GM12878 (cell line): Measurements from ENCODE around the gene OSBPL2.

Experiments
- DPF2 ChIP-seq: fragments of 450-650 bp; IDR thresholded peaks from 2 replicates; pipeline ENCODE4 v1.6.1; 2017; ENCODE audit warnings: mild to moderate bottlenecking
- EZH2 ChIP-seq: IDR thresholded peaks from 2 replicates; pipeline ENCODE4 v1.6.1; 2012; ENCODE audit warnings: low read depth, mild to moderate bottlenecking, control low read depth, inconsistent platforms, low read length, borderline replicate concordance; ENCODE audit not compliant: control insufficient read depth
- RAD21 ChIP-seq: IDR thresholded peaks from 2 replicates; pipeline ENCODE4 v1.6.1; 2011; ENCODE audit warnings: mild to moderate bottlenecking, low read depth, low read length, moderate library complexity; ENCODE audit not compliant: insufficient read depth

DNA sequence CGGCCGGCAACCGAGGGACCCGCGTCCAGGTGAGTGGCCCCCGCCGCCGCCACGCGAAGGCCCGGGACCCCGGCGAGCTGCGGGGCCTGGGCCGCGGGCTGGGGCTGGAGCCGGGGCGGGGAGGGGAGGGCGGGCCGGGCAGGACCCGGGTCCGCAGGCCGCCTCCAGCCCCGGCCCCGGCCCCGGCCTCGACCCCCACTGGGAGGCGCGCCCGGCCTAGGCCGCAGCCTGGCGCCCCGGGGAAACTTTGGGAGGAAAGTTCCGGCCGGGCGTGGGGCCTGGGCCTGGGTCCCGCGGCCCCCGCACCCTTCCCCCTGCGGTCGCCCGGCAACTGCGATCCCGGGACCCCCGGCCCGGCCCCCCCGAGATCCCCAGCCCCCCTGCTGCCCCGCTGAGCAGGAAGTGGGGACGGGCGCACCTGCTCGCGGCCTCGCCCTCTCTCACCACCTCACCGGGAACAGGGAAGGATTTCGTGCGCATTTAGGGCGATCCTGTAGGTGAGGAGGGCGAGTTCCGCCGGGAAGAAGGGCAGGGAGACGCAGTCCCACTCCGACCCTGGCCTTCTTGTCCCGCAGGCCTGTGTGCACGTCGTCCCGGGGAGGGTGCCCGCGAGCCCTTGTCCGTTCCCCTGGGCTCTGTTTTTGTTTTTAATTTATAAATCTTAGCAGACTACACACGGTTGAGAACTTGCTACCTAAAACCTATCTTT, 402 bp downstream of the OSBPL2 start:
- TF ChIP-seq DPF2: no peak
- TF ChIP-seq RAD21: no peak
- TF ChIP-seq EZH2: no peak
